Measurements from ENCODE around the gene ISCA2.

ISCA2 gene

DNA sequence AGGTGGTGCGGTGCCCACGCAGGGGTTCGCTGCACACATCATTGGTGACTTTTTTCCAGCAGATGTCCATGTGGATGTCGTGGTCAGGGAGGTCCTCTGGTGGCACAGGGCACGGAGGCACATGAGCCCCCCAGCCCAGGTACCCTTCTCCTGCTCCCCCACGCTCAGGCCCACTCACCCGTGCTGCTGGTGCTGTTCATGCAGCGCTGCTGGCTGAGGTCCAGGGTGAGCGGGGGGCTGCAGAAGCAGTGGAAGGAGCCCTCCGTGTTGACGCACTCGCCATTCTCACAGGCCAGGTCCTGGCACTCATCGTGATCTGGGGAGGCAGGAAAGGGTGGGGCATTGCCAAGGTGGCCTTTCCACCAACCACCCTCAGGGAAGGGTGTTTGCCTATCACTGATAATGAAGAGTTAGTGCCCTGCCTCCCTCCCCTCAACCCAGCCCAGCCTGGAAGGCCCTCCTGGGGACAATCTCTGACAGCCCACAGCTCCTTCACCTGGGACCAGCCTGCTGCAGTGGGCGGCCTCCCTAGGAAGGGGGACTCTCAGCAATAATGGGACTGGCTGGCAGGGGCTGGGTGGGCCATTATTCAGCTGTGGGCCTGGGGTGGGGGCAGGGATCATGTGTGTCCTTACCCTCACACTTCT lies 9.8 kb downstream of the ISCA2 start:
- Histone ChIP-seq H3K27ac (ENCODE audit: low read depth, low read length) (no peak overlapping the region), H3K18ac (ENCODE audit: low read length) (no peak overlapping the region), H3K4ac (ENCODE audit: low read depth, low read length) (no peak overlapping the region), H2AK5ac (ENCODE audit: low read length) (no peak overlapping the region), H3K79me1 (ENCODE audit: low read length) (no peaks in the 10 kb centered on the region), H4K8ac (ENCODE audit: low read depth, low read length) (no peak overlapping the region), H3K79me2 (ENCODE audit: control insufficient read depth, insufficient read depth, low read length) (no peaks in the 10 kb centered on the region), H3K4me2 (ENCODE audit: low read length) (no peak overlapping the region), H3K9ac (ENCODE audit: low read length) (no peak overlapping the region), H3K4me3 (ENCODE audit: low read length) (no peak overlapping the region), H4K5ac (ENCODE audit: low read length) (no peak overlapping the region), H3K23ac (ENCODE audit: low read length) (no peak overlapping the region), H2BK5ac (ENCODE audit: low read length) (no peak overlapping the region), H3K27me3 (ENCODE audit: insufficient read depth, low read length, poor library complexity) (no peaks in the 10 kb centered on the region), H2BK15ac (replicated peaks; ENCODE audit: low read depth) (no peak overlapping the region), H3K36me3 (ENCODE audit: control insufficient read depth, insufficient read depth, low read length) (no peaks in the 10 kb centered on the region), H2BK120ac (ENCODE audit: low read depth, low read length) (no peak overlapping the region), H3K4me1 (ENCODE audit: control insufficient read depth, low read depth, low read length) (peaks cover 2% of the 10 kb centered on the region), H3K56ac (ENCODE audit: low read length) (no peak overlapping the region)
- no CpG with 5 or more reads among the region's 14 CpGs for WGBS (ENCODE audit: extremely low coverage, insufficient coverage, low lambda C conversion rate)
- no peak for DNase-seq

DNA sequence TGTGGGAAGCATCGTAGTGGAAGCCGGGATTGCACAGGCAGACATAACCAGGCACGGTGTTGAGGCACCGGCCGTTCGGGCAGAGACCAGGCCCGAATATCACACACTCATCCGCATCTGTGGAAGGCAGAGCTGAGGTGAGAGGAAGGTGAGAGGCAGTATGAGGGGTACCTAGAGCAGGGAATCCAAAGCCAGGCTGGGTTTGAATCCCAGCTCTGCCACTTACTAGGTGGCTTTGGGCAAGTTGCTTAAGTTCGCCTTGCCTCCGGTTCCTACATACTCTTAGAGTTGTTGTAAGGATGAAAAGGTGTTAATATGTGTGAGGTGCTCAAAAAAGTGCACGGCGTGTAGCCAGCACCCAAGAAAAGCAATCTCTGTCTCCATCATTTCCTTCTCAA lies 10.4 kb downstream of the ISCA2 start:
- H3K27ac ChIP-seq (ENCODE audit: low read depth, low read length), result no peak overlapping the region
- H4K8ac ChIP-seq (ENCODE audit: low read depth, low read length), result no peak overlapping the region
- no peaks in the 10 kb centered on the region for H3K36me3 ChIP-seq (ENCODE audit: control insufficient read depth, insufficient read depth, low read length)
- no peak overlapping the region for H3K4me3 ChIP-seq (ENCODE audit: low read length)
- H3K23ac ChIP-seq (ENCODE audit: low read length), result no peak overlapping the region
- no peak overlapping the region for H2BK5ac ChIP-seq (ENCODE audit: low read length)
- no peak overlapping the region for H4K5ac ChIP-seq (ENCODE audit: low read length)
- H3K9ac ChIP-seq (ENCODE audit: low read length), result no peak overlapping the region
- H3K4me1 ChIP-seq (ENCODE audit: control insufficient read depth, low read depth, low read length), result peaks cover 2% of the 10 kb centered on the region
- no peak overlapping the region for H3K4me2 ChIP-seq (ENCODE audit: low read length)
- no peak overlapping the region for H3K4ac ChIP-seq (ENCODE audit: low read depth, low read length)
- H3K56ac ChIP-seq (ENCODE audit: low read length), result no peak overlapping the region
- H2AK5ac ChIP-seq (ENCODE audit: low read length), result no peak overlapping the region
- no peaks in the 10 kb centered on the region for H3K27me3 ChIP-seq (ENCODE audit: insufficient read depth, low read length, poor library complexity)
- no CpG with 5 or more reads among the region's 12 CpGs for WGBS (ENCODE audit: extremely low coverage, insufficient coverage, low lambda C conversion rate)
- no peak overlapping the region for H2BK120ac ChIP-seq (ENCODE audit: low read depth, low read length)
- no peaks in the 10 kb centered on the region for H3K79me2 ChIP-seq (ENCODE audit: control insufficient read depth, insufficient read depth, low read length)
- no peak overlapping the region for H2BK15ac ChIP-seq (replicated peaks; ENCODE audit: low read depth)
- no peak for DNase-seq
- no peaks in the 10 kb centered on the region for H3K79me1 ChIP-seq (ENCODE audit: low read length)
- no peak overlapping the region for H3K18ac ChIP-seq (ENCODE audit: low read length)

DNA sequence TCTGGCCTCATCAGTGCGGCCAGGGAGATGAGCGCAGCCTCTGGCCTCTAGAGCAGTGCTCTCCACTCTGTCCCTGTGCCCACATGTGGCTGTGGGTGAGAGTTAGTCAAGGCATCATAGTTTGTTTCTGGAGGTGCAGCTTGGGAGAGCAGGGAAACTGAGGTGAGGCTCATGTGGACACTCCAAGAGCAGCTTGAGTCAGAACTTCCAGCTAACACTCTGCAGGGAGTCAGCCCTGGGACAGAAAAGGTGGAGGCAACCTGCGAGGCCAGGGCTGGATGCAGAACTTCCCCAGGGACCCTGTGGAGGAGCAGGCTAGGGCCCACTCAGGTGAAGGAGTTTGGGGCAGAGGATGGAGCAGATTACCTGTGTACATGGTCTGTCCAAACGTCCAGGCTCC lies 10.8 kb downstream of the ISCA2 start:
- no peak overlapping the region for H3K27ac ChIP-seq (ENCODE audit: low read depth, low read length)
- H3K36me3 ChIP-seq (ENCODE audit: control insufficient read depth, insufficient read depth, low read length), result no peaks in the 10 kb centered on the region
- no peak overlapping the region for H3K9ac ChIP-seq (ENCODE audit: low read length)
- no peak overlapping the region for H2AK5ac ChIP-seq (ENCODE audit: low read length)
- no peaks in the 10 kb centered on the region for H3K27me3 ChIP-seq (ENCODE audit: insufficient read depth, low read length, poor library complexity)
- DNase-seq, result no peak
- H3K4me1 ChIP-seq (ENCODE audit: control insufficient read depth, low read depth, low read length), result peaks cover 2% of the 10 kb centered on the region
- no peak overlapping the region for H4K5ac ChIP-seq (ENCODE audit: low read length)
- no peak overlapping the region for H2BK5ac ChIP-seq (ENCODE audit: low read length)
- H3K79me1 ChIP-seq (ENCODE audit: low read length), result no peaks in the 10 kb centered on the region
- no peaks in the 10 kb centered on the region for H3K79me2 ChIP-seq (ENCODE audit: control insufficient read depth, insufficient read depth, low read length)
- no peak overlapping the region for H2BK120ac ChIP-seq (ENCODE audit: low read depth, low read length)
- H3K23ac ChIP-seq (ENCODE audit: low read length), result no peak overlapping the region
- no peak overlapping the region for H2BK15ac ChIP-seq (replicated peaks; ENCODE audit: low read depth)
- no peak overlapping the region for H3K56ac ChIP-seq (ENCODE audit: low read length)
- no peak overlapping the region for H4K8ac ChIP-seq (ENCODE audit: low read depth, low read length)
- H3K4ac ChIP-seq (ENCODE audit: low read depth, low read length), result no peak overlapping the region
- no peak overlapping the region for H3K4me2 ChIP-seq (ENCODE audit: low read length)
- WGBS (ENCODE audit: extremely low coverage, insufficient coverage, low lambda C conversion rate), result no CpG with 5 or more reads among the region's 4 CpGs
- no peak overlapping the region for H3K4me3 ChIP-seq (ENCODE audit: low read length)
- H3K18ac ChIP-seq (ENCODE audit: low read length), result no peak overlapping the region

DNA sequence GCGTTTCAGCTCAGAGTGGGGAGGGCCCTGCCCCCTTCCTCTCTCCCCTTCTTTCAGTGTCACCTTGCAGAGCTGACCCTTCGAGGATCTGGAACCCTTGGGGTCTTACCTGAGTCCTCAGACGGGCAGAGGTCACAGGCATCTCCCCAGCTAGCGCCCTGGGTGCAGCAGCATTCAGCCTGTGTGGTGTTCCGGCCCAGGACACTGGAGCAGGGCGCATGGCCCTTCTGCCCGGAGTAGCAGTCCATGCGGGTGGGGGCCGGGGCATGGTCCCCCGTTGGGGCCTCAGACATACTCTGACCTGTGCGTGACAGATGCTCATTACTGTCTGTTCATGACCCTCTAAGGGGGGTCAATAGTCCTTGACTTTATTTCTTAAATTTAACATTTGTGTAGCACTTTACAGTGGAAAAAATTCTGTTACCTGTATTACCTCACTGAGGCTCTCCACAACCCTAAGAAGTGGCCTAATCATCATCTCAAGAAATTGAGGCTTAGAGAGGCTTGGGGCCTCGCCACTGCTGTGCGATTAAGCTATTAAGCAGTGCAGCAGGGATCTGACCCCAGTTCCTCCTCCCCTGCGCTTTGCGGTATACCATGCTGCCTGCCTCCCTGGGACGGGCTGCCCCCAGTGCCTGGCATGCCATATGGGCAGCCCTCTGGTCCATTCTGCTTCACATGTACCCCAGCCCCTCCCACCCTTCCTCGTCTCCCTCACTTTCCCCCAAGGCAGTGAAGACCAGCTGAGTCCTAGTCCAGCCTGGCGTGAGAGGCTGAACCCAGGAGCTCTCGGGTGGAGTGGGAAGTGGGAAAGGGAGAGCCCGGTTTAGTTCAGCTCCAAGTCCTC lies 11.5 kb downstream of the ISCA2 start:
- Histone ChIP-seq H4K8ac (ENCODE audit: low read depth, low read length) (no peak overlapping the region), H3K18ac (ENCODE audit: low read length) (no peak overlapping the region), H2BK5ac (ENCODE audit: low read length) (no peak overlapping the region), H3K79me2 (ENCODE audit: control insufficient read depth, insufficient read depth, low read length) (no peaks in the 10 kb centered on the region), H2BK120ac (ENCODE audit: low read depth, low read length) (no peak overlapping the region), H3K9ac (ENCODE audit: low read length) (no peak overlapping the region), H2AK5ac (ENCODE audit: low read length) (no peak overlapping the region), H3K27ac (ENCODE audit: low read depth, low read length) (no peak overlapping the region), H3K36me3 (ENCODE audit: control insufficient read depth, insufficient read depth, low read length) (no peaks in the 10 kb centered on the region), H3K79me1 (ENCODE audit: low read length) (no peaks in the 10 kb centered on the region), H3K56ac (ENCODE audit: low read length) (no peak overlapping the region), H3K4me2 (ENCODE audit: low read length) (no peak overlapping the region), H3K27me3 (ENCODE audit: insufficient read depth, low read length, poor library complexity) (no peaks in the 10 kb centered on the region), H3K23ac (ENCODE audit: low read length) (no peak overlapping the region), H3K4me3 (ENCODE audit: low read length) (no peak overlapping the region), H2BK15ac (replicated peaks; ENCODE audit: low read depth) (no peak overlapping the region), H3K4ac (ENCODE audit: low read depth, low read length) (no peak overlapping the region), H4K5ac (ENCODE audit: low read length) (no peak overlapping the region), H3K4me1 (ENCODE audit: control insufficient read depth, low read depth, low read length) (peaks cover 2% of the 10 kb centered on the region)
- no peak for DNase-seq
- no CpG with 5 or more reads among the region's 20 CpGs for WGBS (ENCODE audit: extremely low coverage, insufficient coverage, low lambda C conversion rate)

DNA sequence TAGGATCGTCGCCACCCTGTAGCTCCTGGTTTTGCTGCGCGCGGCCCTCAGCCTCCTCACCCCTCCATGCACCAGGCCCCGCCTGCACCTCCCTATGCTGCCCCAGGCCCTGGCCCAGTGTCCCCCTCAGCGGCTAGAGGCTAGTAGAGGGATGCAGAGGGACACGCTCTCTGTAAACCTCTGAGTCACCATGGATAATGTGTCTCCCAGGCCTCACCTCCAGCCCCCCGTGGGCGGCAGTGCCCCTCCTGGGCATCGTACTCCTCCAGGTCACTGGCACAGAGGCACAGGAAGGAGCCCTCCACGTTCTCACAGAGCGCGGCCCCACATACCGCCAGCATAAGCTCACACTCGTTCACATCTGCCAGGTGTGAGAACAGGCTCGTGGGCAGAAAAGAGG lies 12.3 kb downstream of the ISCA2 start:
- no peak overlapping the region for H4K5ac ChIP-seq (ENCODE audit: low read length)
- H3K4me2 ChIP-seq (ENCODE audit: low read length), result no peak overlapping the region
- no peaks in the 10 kb centered on the region for H3K27me3 ChIP-seq (ENCODE audit: insufficient read depth, low read length, poor library complexity)
- H2BK120ac ChIP-seq (ENCODE audit: low read depth, low read length), result no peak overlapping the region
- H3K4me1 ChIP-seq (ENCODE audit: control insufficient read depth, low read depth, low read length), result peaks cover 2% of the 10 kb centered on the region
- WGBS (ENCODE audit: extremely low coverage, insufficient coverage, low lambda C conversion rate), result no CpG with 5 or more reads among the region's 17 CpGs
- H3K4ac ChIP-seq (ENCODE audit: low read depth, low read length), result no peak overlapping the region
- H2BK15ac ChIP-seq (replicated peaks; ENCODE audit: low read depth), result no peak overlapping the region
- no peaks in the 10 kb centered on the region for H3K36me3 ChIP-seq (ENCODE audit: control insufficient read depth, insufficient read depth, low read length)
- no peak overlapping the region for H3K18ac ChIP-seq (ENCODE audit: low read length)
- no peaks in the 10 kb centered on the region for H3K79me1 ChIP-seq (ENCODE audit: low read length)
- no peak overlapping the region for H3K23ac ChIP-seq (ENCODE audit: low read length)
- H2BK5ac ChIP-seq (ENCODE audit: low read length), result no peak overlapping the region
- H2AK5ac ChIP-seq (ENCODE audit: low read length), result no peak overlapping the region
- H3K27ac ChIP-seq (ENCODE audit: low read depth, low read length), result no peak overlapping the region
- no peak overlapping the region for H4K8ac ChIP-seq (ENCODE audit: low read depth, low read length)
- no peak for DNase-seq
- H3K4me3 ChIP-seq (ENCODE audit: low read length), result no peak overlapping the region
- H3K9ac ChIP-seq (ENCODE audit: low read length), result no peak overlapping the region
- no peak overlapping the region for H3K56ac ChIP-seq (ENCODE audit: low read length)
- H3K79me2 ChIP-seq (ENCODE audit: control insufficient read depth, insufficient read depth, low read length), result no peaks in the 10 kb centered on the region
